Panc1 (cell line): ENCODE results near the gene AIG1. TPM values are rescaled to one million over a fixed set of nuclear protein-coding genes. Genes with fewer than 3 reads are reported as not detected.

Experiments used
- ATAC-seq: fragments of 200-7000 bp; cut with Tn5 transposase; 2 replicates; pipeline ENCODE4 v1.9.1; 2020; ENCODE audit warnings: mild to moderate bottlenecking, moderate library complexity
- BruUV-seq: library from RNA; stranded (reverse); fragments of 400-500 nt; replicated peaks from 2 replicates; lab custom pipeline; 2021; lab: Mats Ljungman, UMichigan
- CTCF ChIA-PET: fragments of 300-600 bp; sonication (Branson Sonifier 250); formaldehyde crosslinking; loops from one replicate; lab custom pipeline; 2022; ENCODE audit warnings: antibody characterized with exemption; lab: Charles Lee
- POLR2A ChIA-PET: fragments of 300-600 bp; sonication (Branson Sonifier 250); formaldehyde crosslinking; loops from one replicate; lab custom pipeline; 2022; ENCODE audit warnings: antibody characterized with exemption; lab: Charles Lee
- DNase-seq: peaks from one replicate; pipeline ENCODE4 v3.0.0-alpha.2; 2010; ENCODE audit warnings: low read depth, low spot score
- H3K27ac ChIP-seq: 2 replicates; pipeline ENCODE4 v1.5.1; 2011; ENCODE audit warnings: mild to moderate bottlenecking, low read length, inconsistent platforms
- H3K27me3 ChIP-seq: fragments of 200-500 bp; sonication (Bioruptor generic); 2 replicates; pipeline ENCODE4 v1.6.0; 2014; ENCODE audit warnings: low read length, inconsistent platforms; ENCODE audit not compliant: control insufficient read depth, insufficient read depth
- H3K36me3 ChIP-seq: fragments of 200-500 bp; sonication (Bioruptor generic); 2 replicates; pipeline ENCODE4 v1.5.1; 2014; ENCODE audit warnings: inconsistent platforms, mild to moderate bottlenecking, low read length, moderate library complexity; ENCODE audit not compliant: control insufficient read depth, insufficient read depth
- H3K4me1 ChIP-seq: 2 replicates; pipeline ENCODE4 v1.5.1; 2011; ENCODE audit warnings: inconsistent platforms, mild to moderate bottlenecking, low read length, moderate library complexity; ENCODE audit not compliant: control insufficient read depth, insufficient read depth
- H3K4me3 ChIP-seq, 2 experiments: 2 replicates each; pipeline ENCODE4 v1.5.1; 2011 to 2012; ENCODE audit warnings: low read depth in 2 of 2, low read length in 2 of 2, mild to moderate bottlenecking in 2 of 2, inconsistent platforms in 1 of 2, moderate library complexity in 1 of 2
- H3K9me3 ChIP-seq: fragments of 200-500 bp; sonication (Bioruptor generic); 2 replicates; pipeline ENCODE4 v1.5.1; 2014; ENCODE audit warnings: low read depth, mild to moderate bottlenecking, inconsistent platforms, low read length, moderate library complexity; ENCODE audit not compliant: control insufficient read depth, insufficient read depth
- CTCF ChIP-seq: fragments of 450-650 bp; IDR thresholded peaks from 2 replicates; pipeline ENCODE4 v1.5.1; 2017; ENCODE audit warnings: mild to moderate bottlenecking
- POLR2AphosphoS5 ChIP-seq: IDR thresholded peaks from 2 replicates; pipeline ENCODE4 v1.6.1; 2012; ENCODE audit warnings: mild to moderate bottlenecking, low read depth, low read length, moderate library complexity
- REST ChIP-seq, 2 experiments: IDR thresholded peaks; 2 replicates each; pipeline ENCODE4 v1.6.1; 2011 to 2012; ENCODE audit warnings: low read depth in 2 of 2, control low read depth in 1 of 2, low read length in 1 of 2, mild to moderate bottlenecking in 1 of 2, moderate library complexity in 1 of 2; ENCODE audit not compliant: insufficient read depth in 1 of 2
- SIN3A ChIP-seq: IDR thresholded peaks from 2 replicates; pipeline ENCODE4 v1.6.1; 2012; ENCODE audit warnings: low read depth, mild to moderate bottlenecking, low read length, moderate library complexity, borderline replicate concordance; ENCODE audit not compliant: insufficient read depth
- TCF7L2 ChIP-seq: IDR thresholded peaks from 2 replicates; pipeline ENCODE4 v1.6.1; 2011; ENCODE audit warnings: mild to moderate bottlenecking, low read depth, low read length, inconsistent platforms
- in situ Hi-C: cut with HindIII; loops from 2 replicates; pipeline ENCODE4 v1.10.0; 2016; ENCODE audit warnings: low sequenced_read_pairs, low pct_unique_long_range_greater_than_20kb
- intact Hi-C: fragments of 100-400 bp; cut with micrococcal nuclease; formaldehyde crosslinking; loops from one replicate; pipeline ENCODE4 v1.10.0; 2022; ENCODE audit not compliant: unreplicated experiment
- total RNA-seq: library from RNA; stranded (reverse); gene quantifications from one replicate; pipeline ENCODE4 v1.2.1, GENCODE V29; 2021; ENCODE audit not compliant: unreplicated experiment

AIG1 gene
- total RNA-seq, 1 experiment from 2014 or later = 23.9 TPM

GRCh38 chr6:143160015-143160414 lies 99.3 kb downstream of the AIG1 start:
- H3K27ac ChIP-seq = no peak overlapping the region
- ChIA-PET POLR2A (no interaction called here), CTCF (interaction anchor here (0.6 kb wide), 1 partner anchor 79 kb away, joined by 3 read pairs; no protein-coding TSS in a partner anchor)
- ATAC-seq (no peak), DNase-seq (no peak)
- TF ChIP-seq REST (IDR thresholded peaks at IDR 0.05; ENCODE audit: insufficient read depth in 1 of 2, low read depth in 2 of 2, low read length in 1 of 2) (no peak), TCF7L2 (no peak), SIN3A (no peak), POLR2AphosphoS5 (no peak), CTCF (no peak)
- no peaks in the 10 kb centered on the region for H3K4me1 ChIP-seq
- no peaks in the 10 kb centered on the region for H3K27me3 ChIP-seq
- no peaks in the 10 kb centered on the region for H3K9me3 ChIP-seq
- intact Hi-C loops = no loop called here
- no peaks in the 10 kb centered on the region for H3K36me3 ChIP-seq
- no TSS peak for BruUV-seq
- in situ Hi-C loops = no loop called here
- no peak overlapping the region for H3K4me3 ChIP-seq

GRCh38 chr6:143160439-143161220 lies 99.9 kb downstream of the AIG1 start:
- DNase-seq (no peak), ATAC-seq (no peak)
- BruUV-seq = no TSS peak
- Histone ChIP-seq H3K27ac (no peak overlapping the region), H3K4me3 (no peak overlapping the region), H3K4me1 (no peaks in the 10 kb centered on the region), H3K27me3 (no peaks in the 10 kb centered on the region), H3K36me3 (no peaks in the 10 kb centered on the region), H3K9me3 (no peaks in the 10 kb centered on the region)
- CTCF ChIA-PET = interaction anchor here (0.6 kb wide), 1 partner anchor 79 kb away, joined by 3 read pairs; no protein-coding TSS in a partner anchor
- no peak for TF ChIP-seq CTCF
- TF ChIP-seq TCF7L2 = no peak
- no peak for TF ChIP-seq SIN3A
- no peak for TF ChIP-seq POLR2AphosphoS5
- TF ChIP-seq REST (IDR thresholded peaks at IDR 0.05; ENCODE audit: insufficient read depth in 1 of 2, low read depth in 2 of 2, low read length in 1 of 2) = no peak
- in situ Hi-C loops = no loop called here
- POLR2A ChIA-PET = no interaction called here
- intact Hi-C loops = no loop called here
